OCI-LY7 (cell line): ENCODE results near the gene OLFML2B.

Experiments
- EZH2phosphoT487 ChIP-seq: fragments of 200-600 bp; sonication (generic); IDR thresholded peaks from 2 replicates; pipeline ENCODE4 v1.6.1; 2018; ENCODE audit warnings: low read depth, borderline replicate concordance, mild to moderate bottlenecking, mixed run types, antibody characterized with exemption, low read length, moderate library complexity, mixed read lengths
- TF ChIP-seq, protein P1 (sequence below): fragments of 200-600 bp; sonication (generic); conservative IDR thresholded peaks from 2 replicates; pipeline ENCODE4 v1.5.1; 2014; ENCODE audit warnings: mild to moderate bottlenecking, antibody characterized with exemption, low read length, moderate library complexity, mixed read lengths

DNA sequence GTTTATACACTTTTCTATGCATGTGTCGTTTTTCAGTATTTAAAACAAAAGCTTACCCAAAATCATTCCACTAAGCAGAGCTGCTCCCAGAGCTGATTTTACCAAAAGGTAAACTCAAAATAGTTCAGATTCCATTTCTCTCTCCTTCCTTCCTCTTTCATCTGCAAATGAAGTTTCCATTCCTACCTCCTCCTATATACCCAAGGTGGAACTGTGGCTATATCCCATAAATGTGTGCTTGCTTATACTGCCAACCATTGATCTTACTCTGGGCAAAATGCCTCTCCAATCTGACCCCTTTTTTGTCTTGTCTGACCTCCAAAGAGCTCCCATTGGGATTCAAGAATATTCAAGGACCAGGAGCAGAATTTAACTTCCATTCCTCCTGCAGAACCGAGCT lies 9.5 kb downstream of the OLFML2B start:
- TF ChIP-seq, protein P1, sequence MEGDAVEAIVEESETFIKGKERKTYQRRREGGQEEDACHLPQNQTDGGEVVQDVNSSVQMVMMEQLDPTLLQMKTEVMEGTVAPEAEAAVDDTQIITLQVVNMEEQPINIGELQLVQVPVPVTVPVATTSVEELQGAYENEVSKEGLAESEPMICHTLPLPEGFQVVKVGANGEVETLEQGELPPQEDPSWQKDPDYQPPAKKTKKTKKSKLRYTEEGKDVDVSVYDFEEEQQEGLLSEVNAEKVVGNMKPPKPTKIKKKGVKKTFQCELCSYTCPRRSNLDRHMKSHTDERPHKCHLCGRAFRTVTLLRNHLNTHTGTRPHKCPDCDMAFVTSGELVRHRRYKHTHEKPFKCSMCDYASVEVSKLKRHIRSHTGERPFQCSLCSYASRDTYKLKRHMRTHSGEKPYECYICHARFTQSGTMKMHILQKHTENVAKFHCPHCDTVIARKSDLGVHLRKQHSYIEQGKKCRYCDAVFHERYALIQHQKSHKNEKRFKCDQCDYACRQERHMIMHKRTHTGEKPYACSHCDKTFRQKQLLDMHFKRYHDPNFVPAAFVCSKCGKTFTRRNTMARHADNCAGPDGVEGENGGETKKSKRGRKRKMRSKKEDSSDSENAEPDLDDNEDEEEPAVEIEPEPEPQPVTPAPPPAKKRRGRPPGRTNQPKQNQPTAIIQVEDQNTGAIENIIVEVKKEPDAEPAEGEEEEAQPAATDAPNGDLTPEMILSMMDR = no peak
- no peak for TF ChIP-seq EZH2phosphoT487
